Activated gamma-delta T cell treated with anti-CD3 and anti-CD28 coated beads, Interleukin-2, amount 50 U/mL, for 16 hours (primary cell): Measurements from ENCODE around the gene SERPINE3.

ENCODE experiments used
- DNase-seq: peaks from one replicate; pipeline ENCODE4 v3.0.0-alpha.2; 2020; ENCODE audit warnings: low read depth

SERPINE3 gene

DNA sequence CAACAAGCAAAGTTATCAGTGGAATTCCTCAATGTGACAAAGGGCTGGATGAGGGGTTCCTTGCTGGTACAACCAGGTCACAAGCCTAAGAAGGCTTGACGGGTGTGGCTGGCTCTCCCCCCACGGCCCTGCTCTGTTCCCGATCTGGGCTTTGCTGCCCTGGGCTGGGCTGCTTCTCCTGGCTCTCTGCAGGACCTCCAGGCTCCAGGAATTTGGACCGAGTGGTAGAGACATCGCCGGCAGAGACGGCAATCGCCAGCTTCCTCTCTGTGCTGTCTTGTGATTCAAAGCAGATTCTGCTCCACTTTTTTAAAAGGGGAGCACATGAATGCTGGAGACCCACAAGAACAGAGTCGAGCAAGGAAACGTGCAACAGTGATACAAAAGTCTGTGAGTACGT lies at the start of gene SERPINE3:
TSS of gene SERPINE3 (plus strand) at position 338 of the 400 bp plus-strand sequence. CDS start 1,401 bp downstream, outside the sequence.
- DNase-seq, result no peak

DNA sequence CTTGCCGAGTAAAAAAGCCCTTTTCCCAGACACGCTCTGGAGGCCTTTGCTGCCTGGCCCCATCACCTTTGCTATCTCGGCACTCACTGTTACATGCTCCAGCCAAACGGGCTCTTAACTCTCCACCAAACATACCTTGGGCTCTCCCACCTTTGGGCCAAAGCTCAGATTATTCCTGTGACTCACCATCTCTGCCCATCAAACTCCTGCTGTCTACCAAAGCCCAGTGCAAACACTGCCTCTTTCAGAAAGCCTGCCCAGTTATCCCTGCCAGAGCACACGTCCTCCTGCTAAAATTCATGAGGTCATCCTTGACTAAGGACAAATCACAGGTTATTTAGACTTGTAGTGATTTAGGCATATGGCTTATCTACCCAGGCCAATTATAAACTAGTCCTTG lies 48.1 kb upstream of the SERPINE3 start:
- no peak for DNase-seq

GRCh38 chr13:51292000-51292565 lies 47.4 kb upstream of the SERPINE3 start:
- DNase-seq, result no peak

- DNase-seq, result no peak
Observed at GRCh38 chr13:51297556-51297955, 41.9 kb upstream of the SERPINE3 start.

- DNase-seq, result no peak
Observed at GRCh38 chr13:51298812-51299211, 40.7 kb upstream of the SERPINE3 start.

- DNase-seq, result no peak
Observed at GRCh38 chr13:51303063-51303552, 36.4 kb upstream of the SERPINE3 start.

GRCh38 chr13:51303882-51304281 lies 35.6 kb upstream of the SERPINE3 start:
- DNase-seq, result no peak

- no peak for DNase-seq
Observed at GRCh38 chr13:51305271-51305967, 34.1 kb upstream of the SERPINE3 start.

- DNase-seq, result no peak
Observed at GRCh38 chr13:51308781-51309180, 30.7 kb upstream of the SERPINE3 start.

- DNase-seq, result no peak
Observed at GRCh38 chr13:51311231-51311630, 28.3 kb upstream of the SERPINE3 start.

- DNase-seq, result no peak
Observed at GRCh38 chr13:51311957-51312520, 27.5 kb upstream of the SERPINE3 start.

DNA sequence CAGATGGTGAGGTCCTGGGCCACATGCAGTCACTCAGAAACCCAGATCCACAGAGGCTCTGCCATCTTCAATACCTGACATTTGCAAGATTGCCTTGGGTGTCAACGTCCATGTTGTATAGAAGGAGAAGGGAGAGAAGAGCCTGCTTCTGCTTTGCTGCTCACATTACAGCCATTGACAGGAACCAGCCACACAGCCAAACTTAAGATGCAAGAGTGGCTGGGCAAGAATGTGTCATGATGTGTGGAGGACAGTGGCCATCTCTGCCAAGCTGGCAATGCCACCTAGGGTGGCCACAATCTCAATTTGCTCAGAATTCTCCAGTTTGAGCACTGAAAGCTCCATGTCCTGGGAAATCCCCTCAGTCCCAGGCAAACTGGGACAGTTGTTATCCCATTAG lies 25.9 kb upstream of the SERPINE3 start:
- no peak for DNase-seq

- DNase-seq, result no peak
Observed at GRCh38 chr13:51317262-51317661, 22.2 kb upstream of the SERPINE3 start.

DNA sequence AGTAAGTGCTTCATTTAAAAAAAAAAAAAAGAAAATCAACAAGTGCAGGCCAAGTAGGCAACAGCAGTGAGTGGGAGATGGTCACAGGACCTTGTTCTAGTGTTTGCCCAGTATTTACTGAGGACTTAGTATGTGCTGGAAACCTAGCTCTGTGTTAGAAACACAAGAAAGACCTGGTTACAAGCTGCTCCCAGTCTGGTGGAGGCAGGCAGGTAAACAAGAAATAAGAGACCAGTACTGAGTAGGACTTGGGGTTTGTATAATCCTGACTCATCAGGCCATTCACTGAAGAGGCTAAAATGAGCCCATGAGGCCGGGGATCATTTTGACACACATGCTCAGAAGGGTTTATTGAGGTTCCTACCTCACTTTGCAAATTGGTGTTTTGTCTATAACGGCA lies 21.5 kb upstream of the SERPINE3 start:
- no peak for DNase-seq

- DNase-seq, result no peak
Observed at GRCh38 chr13:51318876-51319275, 20.6 kb upstream of the SERPINE3 start.

DNA sequence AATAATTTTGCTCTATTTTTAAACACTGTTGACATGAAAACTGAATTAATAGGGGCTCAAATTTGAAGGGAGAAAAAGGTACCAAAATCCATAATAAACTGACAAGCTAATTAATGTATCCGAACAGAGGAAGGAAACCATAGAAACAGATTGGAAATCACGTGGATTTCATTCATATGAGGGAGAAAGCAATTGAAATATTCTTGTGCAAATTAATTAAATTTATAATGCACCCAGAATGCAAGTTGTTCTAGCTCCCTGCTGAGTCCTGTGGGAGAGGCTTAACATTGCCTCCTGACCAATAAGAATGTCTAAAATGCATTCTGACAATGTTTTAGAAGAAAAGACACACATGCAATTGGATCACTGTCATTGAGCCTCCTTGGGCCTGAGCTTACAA lies 17.7 kb upstream of the SERPINE3 start:
- DNase-seq, result no peak

- DNase-seq, result no peak
Observed at GRCh38 chr13:51322826-51323225, 16.7 kb upstream of the SERPINE3 start.

DNA sequence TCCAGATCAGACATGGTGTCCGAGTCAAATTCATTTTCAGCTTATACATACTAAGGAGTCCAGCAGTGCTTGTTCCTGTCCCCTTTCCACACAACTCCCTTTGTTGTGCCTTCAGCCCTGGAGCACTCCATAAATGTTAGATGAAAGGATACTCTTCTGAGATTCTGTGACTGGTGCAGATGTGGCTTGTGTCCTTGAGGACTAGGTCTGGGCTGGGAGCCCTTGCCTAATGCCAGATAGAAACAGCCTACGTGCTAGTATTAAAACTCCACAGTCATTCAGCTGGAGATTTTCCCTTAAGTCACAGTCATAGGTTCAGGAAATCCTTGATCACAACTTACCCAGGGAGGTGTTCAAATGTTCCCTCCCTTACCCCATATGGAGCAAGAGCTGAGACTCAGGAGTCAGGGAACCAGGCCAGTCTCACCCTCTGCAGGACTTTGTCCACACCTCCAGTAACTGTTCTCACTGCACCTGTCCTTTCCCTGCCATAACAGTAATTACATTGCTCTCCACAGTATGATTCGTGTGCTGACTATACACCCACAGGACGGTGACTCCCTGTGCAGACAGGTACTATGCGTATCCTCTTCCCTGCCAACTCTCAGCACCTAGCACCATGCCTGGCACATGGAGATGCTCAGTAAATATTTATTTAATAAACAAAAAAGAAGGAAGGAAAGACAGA lies 15.5 kb upstream of the SERPINE3 start:
- DNase-seq, result no peak

DNA sequence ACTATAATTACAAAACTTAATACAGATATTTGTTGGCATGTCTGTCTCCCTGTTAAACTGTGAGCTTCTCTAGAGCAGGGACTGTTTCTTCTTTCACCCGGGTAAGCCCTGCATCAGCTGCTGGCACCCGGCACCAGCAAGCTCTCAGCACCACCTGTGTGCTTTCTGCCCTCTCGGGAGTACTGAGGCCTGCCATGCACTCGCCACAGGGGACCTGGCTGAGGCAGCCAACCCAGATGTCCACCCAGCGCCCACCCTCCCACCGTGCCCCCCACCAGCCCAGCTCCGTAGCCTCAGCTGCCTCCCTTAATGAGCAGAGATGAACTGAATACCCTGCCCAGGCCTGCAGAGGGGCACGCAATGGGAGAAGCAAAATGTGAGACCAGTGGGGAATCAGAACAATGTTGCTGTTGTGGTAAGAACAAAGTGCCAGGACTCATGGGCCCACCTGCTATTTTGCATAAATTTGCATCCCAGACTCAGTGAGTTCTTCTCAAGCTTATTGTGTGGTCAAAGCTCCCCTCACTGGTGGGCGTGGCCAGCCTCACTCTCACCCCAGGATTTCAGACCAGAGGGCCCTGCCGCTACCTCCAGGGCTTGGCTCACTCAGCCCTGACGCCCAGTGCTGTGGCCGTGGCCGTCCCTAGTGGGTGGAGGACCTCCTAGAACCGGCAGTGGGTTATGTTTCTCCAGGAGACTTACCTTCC lies 14.6 kb upstream of the SERPINE3 start:
- no peak for DNase-seq

- no peak for DNase-seq
Observed at GRCh38 chr13:51325837-51326236, 13.7 kb upstream of the SERPINE3 start.

DNA sequence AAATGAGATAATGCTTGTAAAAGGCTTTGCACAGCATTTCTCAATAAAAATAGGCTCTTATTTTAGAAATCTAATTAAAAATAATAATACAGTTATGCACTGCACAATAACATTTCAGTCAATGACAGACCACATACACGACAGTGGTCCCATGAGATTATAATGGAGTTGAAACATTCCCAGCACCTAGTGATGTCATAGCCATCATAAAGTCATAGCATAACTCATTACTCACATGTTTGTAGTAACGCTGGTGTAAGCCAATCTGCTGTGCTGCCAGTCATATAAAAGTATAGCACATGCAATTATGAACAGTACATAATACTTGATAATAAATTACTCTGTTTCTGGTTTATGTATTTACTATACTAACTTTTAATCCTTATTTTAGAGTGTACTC lies 12.7 kb upstream of the SERPINE3 start:
- no peak for DNase-seq

GRCh38 chr13:51327961-51328360 lies 11.5 kb upstream of the SERPINE3 start:
- no peak for DNase-seq
